ENCODE results near the gene FXR2. TPM values are rescaled to one million over a fixed set of nuclear protein-coding genes. Genes with fewer than 3 reads are reported as not detected.

The FXR2 gene
- total RNA-seq, 5 donors from 2014 or later (not counting 1 experiment from before 2014, with no cell fraction given): 25.4 to 44.7 (median 40.5) TPM

DNA sequence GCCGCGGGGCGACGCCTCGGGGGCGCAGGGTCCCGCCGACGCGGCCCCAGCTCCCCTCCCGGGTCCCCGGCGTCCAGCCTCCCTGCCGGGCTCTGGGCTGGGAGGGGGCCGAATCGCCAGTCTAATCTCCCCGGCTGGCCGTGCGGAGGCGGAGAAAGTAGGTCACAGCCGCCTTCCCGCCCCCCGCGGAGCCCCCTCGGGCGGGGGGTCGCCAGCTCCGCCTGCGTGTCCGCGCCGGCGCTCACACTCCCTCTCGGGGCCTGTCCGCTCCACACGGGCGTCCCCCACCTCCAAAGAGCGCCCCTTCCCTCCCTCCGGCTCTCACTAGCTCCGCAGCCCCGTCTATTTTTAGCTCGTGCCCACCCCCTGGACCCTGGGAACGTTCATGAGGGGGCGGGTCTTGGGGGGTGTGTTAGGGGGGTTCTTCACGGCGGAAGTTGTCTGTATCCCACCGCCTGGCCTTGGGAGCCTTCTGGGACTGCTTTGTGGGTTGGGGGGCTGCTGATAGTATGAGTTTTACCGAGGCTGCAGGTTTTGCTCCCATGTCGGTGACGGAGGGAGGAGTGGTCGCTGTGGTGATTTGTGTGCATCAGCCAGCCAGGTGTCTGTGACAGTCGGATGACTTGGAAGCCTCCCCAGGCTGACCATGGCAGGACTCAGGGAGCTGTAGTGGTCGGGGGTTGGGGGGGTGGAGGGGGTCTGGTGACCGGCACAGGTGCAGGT lies 37.1 kb upstream of the FXR2 start:
- H3K4me3 ChIP-seq (ENCODE audit: control insufficient read depth in 1 of 2, extremely low read depth in 1 of 2, low read length in 1 of 2): peak overlapping the region; percentile 31 to 73
- ChIA-PET POLR2A (no interaction called here), CTCF (interaction anchor here (0.6 to 3.4 kb wide), 2 partner anchors 36 to 459 kb away, joined by 3 to 22 read pairs; partner anchors contain the start of genes TP53 (in 1 of the 2) and WRAP53 (in 1 of the 2))
- peaks cover 12 to 25% (median 18%) of the 10 kb centered on the region in 3 donors for H3K4me1 Mint-ChIP-seq
- H3K36me3 ChIP-seq (ENCODE audit: control insufficient read depth in 2 of 2, extremely low read depth in 1 of 2, insufficient read depth in 1 of 2, low read length in 1 of 2): no peaks in the 10 kb centered on the region
- no peaks in the 10 kb centered on the region for H3K9me3 Mint-ChIP-seq
- no peak overlapping the region for H3K27ac Mint-ChIP-seq
- WGBS (ENCODE audit: insufficient coverage): 11% methylated on average over 41 of the region's 54 CpGs
- peaks cover 0 to 23% of the 10 kb centered on the region in 2 experiments for H3K4me1 ChIP-seq (ENCODE audit: control insufficient read depth in 1 of 2, extremely low read depth in 1 of 2, insufficient read depth in 2 of 2, low read length in 2 of 2)
- no peak overlapping the region for H3K27ac ChIP-seq (ENCODE audit: low read length)
- no peaks in the 10 kb centered on the region for H3K36me3 Mint-ChIP-seq
- no peak for ATAC-seq (replicated peaks in 1 of 4)
- peaks cover 0 to 65% of the 10 kb centered on the region in 2 experiments for H3K27me3 ChIP-seq (replicated peaks in 1 of 2; ENCODE audit: control insufficient read depth in 2 of 2, extremely low read depth in 1 of 2, insufficient read depth in 2 of 2, low read length in 1 of 2)
- DNase-seq: no peak
- H3K4me3 Mint-ChIP-seq: peak overlapping the region; percentile 52 to 88 (median 63)
- peaks cover 14 to 50% of the 10 kb centered on the region in 2 donors for H3K27me3 Mint-ChIP-seq
- no peaks in the 10 kb centered on the region for H3K9me3 ChIP-seq

DNA sequence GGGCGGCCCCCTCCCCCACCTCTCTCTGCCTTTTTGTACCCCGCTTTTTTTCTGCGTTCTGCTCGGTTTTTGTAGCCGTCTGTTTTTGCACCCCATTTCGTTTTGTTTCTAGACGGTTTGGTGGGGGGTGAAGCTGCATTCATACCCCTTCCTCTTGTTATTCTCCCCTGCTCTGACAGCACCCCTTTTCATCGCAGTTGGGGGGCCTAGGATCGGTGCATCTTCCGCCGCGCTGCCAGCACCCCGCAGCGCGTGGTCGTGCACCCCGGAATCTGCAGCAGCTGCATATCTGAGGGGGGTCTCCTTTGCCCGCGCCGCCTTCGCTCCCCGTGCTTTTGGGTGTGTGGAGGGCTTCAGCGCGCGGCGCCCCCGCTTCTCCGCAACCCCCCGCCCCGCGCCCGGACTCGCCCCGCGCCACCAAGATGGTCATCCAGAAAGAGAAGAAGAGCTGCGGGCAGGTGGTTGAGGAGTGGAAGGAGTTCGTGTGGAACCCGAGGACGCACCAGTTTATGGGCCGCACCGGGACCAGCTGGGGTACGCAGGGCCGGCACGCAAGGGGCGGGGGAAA lies 36.5 kb upstream of the FXR2 start:
- DNase-seq (peak in 1 of 35 experiments; percentile 17), ATAC-seq (replicated peaks in 1 of 4) (peak in 3 of 4 experiments; percentile 5 to 13 (median 12))
- under 1% methylated on average over 44 of the region's 45 CpGs for WGBS (ENCODE audit: insufficient coverage)
- H3K4me3 ChIP-seq (ENCODE audit: control insufficient read depth in 1 of 2, extremely low read depth in 1 of 2, low read length in 1 of 2): peak overlapping the region; percentile 31 to 73
- no peak overlapping the region for H3K27ac Mint-ChIP-seq
- CTCF ChIA-PET: interaction anchor here (0.5 to 3.4 kb wide), 10 partner anchors 11 to 614 kb away, joined by 3 to 22 read pairs (median 3); partner anchors contain the start of genes WRAP53 (in 2 of the 2), SAT2 (in 1 of the 2), TMEM256 (in 1 of the 2) and TP53 (in 1 of the 2)
- H3K9me3 Mint-ChIP-seq: no peaks in the 10 kb centered on the region
- POLR2A ChIA-PET: interaction anchor here in 1 of 2 donors (0.5 to 1.0 kb wide), 3 partner anchors 35 to 36 kb away, joined by 3 read pairs; partner anchors contain the start of gene TP53
- peaks cover 0 to 71% of the 10 kb centered on the region in 2 experiments for H3K27me3 ChIP-seq (replicated peaks in 1 of 2; ENCODE audit: control insufficient read depth in 2 of 2, extremely low read depth in 1 of 2, insufficient read depth in 2 of 2, low read length in 1 of 2)
- H3K27me3 Mint-ChIP-seq: peaks cover 18 to 56% of the 10 kb centered on the region in 2 donors
- peaks cover 12 to 25% (median 18%) of the 10 kb centered on the region in 3 donors for H3K4me1 Mint-ChIP-seq
- H3K9me3 ChIP-seq: no peaks in the 10 kb centered on the region
- H3K36me3 ChIP-seq (ENCODE audit: control insufficient read depth in 2 of 2, extremely low read depth in 1 of 2, insufficient read depth in 1 of 2, low read length in 1 of 2): no peaks in the 10 kb centered on the region
- H3K27ac ChIP-seq (ENCODE audit: low read length): no peak overlapping the region
- H3K4me3 Mint-ChIP-seq: peak overlapping the region; percentile 76 to 88 (median 79)
- H3K36me3 Mint-ChIP-seq: no peaks in the 10 kb centered on the region
- peaks cover 0 to 23% of the 10 kb centered on the region in 2 experiments for H3K4me1 ChIP-seq (ENCODE audit: control insufficient read depth in 1 of 2, extremely low read depth in 1 of 2, insufficient read depth in 2 of 2, low read length in 2 of 2)

DNA sequence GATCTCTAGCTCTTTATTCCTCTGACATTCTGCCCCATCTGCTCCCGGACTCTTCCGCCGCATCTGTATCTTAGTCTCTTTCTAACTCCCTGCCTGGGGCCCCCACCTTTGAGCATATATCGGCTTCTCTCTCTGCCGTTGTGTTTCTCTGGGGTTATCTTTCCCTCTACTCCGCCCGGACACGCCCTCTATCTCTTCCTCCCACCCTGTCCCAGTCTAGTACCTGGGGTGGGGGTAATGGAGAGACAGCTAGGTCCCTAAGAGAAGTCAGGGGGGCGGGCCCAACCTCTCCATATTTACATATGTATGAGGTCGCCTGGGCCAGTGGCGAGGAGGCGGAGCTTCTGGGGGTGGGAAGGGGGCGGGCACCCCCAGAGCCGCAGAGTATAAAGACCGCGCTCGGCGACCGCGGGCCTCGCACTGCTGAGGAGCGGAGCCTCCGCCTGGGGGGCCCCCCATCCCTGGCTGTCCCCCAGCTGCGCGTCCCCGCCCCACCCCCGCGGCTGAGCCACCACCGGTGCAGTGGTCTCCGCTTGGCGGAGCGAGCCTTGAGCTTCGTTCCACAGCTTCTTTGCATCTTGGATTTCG lies 35.9 kb upstream of the FXR2 start, which contains the start of gene ATP1B2:
Gene ATP1B2 (plus strand): TSS at position 418 of the 588 bp plus-strand sequence. CDS start 593 bp downstream, outside the sequence.
- H3K27me3 Mint-ChIP-seq: peaks cover 20 to 60% of the 10 kb centered on the region in 2 donors
- 1% methylated on average over 11 of the region's 34 CpGs for WGBS (ENCODE audit: insufficient coverage)
- H3K4me1 Mint-ChIP-seq: peaks cover 12 to 25% (median 18%) of the 10 kb centered on the region in 3 donors
- H3K9me3 Mint-ChIP-seq: no peaks in the 10 kb centered on the region
- Histone ChIP-seq H3K4me1 (ENCODE audit: control insufficient read depth in 1 of 2, extremely low read depth in 1 of 2, insufficient read depth in 2 of 2, low read length in 2 of 2) (peaks cover 0 to 23% of the 10 kb centered on the region in 2 experiments), H3K4me3 (ENCODE audit: control insufficient read depth in 1 of 2, extremely low read depth in 1 of 2, low read length in 1 of 2) (peak within 1 kb of the TSS; percentile 31 to 73), H3K9me3 (no peaks in the 10 kb centered on the region), H3K27me3 (replicated peaks in 1 of 2; ENCODE audit: control insufficient read depth in 2 of 2, extremely low read depth in 1 of 2, insufficient read depth in 2 of 2, low read length in 1 of 2) (peaks cover 0 to 72% of the 10 kb centered on the region in 2 experiments), H3K27ac (ENCODE audit: low read length) (no peak within 1 kb of the TSS), H3K36me3 (ENCODE audit: control insufficient read depth in 2 of 2, extremely low read depth in 1 of 2, insufficient read depth in 1 of 2, low read length in 1 of 2) (no peaks in the 10 kb centered on the region)
- CTCF ChIA-PET: interaction anchor here (0.5 to 3.4 kb wide), 13 partner anchors 11 to 614 kb away, joined by 3 to 22 read pairs (median 3); partner anchors contain the start of genes WRAP53 (in 2 of the 2), SAT2 (in 1 of the 2), TMEM256 (in 1 of the 2) and TP53 (in 1 of the 2)
- POLR2A ChIA-PET: interaction anchor here in 1 of 2 donors (0.5 to 1.0 kb wide), 7 partner anchors 16 to 615 kb away, joined by 3 to 6 read pairs (median 3); partner anchors contain the start of genes SAT2, SLC16A13 and TP53
- no peaks in the 10 kb centered on the region for H3K36me3 Mint-ChIP-seq
- DNase-seq (peak; percentile 39 to 85 (median 67)), ATAC-seq (replicated peaks in 1 of 4) (peak; percentile 90 to 94 (median 94))
- peak within 1 kb of the TSS in 1 of 2 donors; percentile 32 for H3K27ac Mint-ChIP-seq
- H3K4me3 Mint-ChIP-seq: peak within 1 kb of the TSS; percentile 79 to 88 (median 79)

DNA sequence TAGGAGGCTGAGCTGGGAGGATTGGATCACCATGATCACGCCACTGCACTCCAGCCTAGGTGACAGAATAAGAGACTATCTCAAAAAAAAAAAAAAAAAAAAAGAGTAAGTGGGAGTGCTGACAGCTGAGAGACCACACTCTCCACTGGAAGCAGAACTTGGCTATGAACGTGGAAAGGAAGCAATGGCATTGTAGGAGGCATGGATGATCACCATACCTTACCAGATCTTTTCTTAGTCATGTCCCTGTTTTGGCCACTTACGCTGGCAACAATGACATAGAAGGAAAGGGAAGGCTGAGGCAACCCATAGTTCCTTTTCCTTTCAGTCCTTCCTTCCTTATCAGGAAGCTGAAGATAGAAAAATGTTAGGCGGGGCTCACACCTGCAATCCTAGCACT lies 32.3 kb upstream of the FXR2 start:
- H3K9me3 ChIP-seq: no peaks in the 10 kb centered on the region
- H3K4me3 Mint-ChIP-seq: no peak overlapping the region
- CTCF ChIA-PET: interaction anchor here in 1 of 2 donors (0.7 kb wide), 1 partner anchor 665 kb away, joined by 3 read pairs; no protein-coding TSS in a partner anchor
- no peak overlapping the region for H3K4me3 ChIP-seq (ENCODE audit: control insufficient read depth in 1 of 2, extremely low read depth in 1 of 2, low read length in 1 of 2)
- peaks cover 0 to 66% of the 10 kb centered on the region in 2 experiments for H3K27me3 ChIP-seq (replicated peaks in 1 of 2; ENCODE audit: control insufficient read depth in 2 of 2, extremely low read depth in 1 of 2, insufficient read depth in 2 of 2, low read length in 1 of 2)
- H3K27me3 Mint-ChIP-seq: peaks cover 20 to 51% of the 10 kb centered on the region in 2 donors
- WGBS (ENCODE audit: insufficient coverage): 100% methylated on average over 1 of the region's 4 CpGs
- no peaks in the 10 kb centered on the region for H3K9me3 Mint-ChIP-seq
- H3K4me1 Mint-ChIP-seq: peaks cover 18 to 22% (median 18%) of the 10 kb centered on the region in 3 donors
- peaks cover 0 to 23% of the 10 kb centered on the region in 2 experiments for H3K4me1 ChIP-seq (ENCODE audit: control insufficient read depth in 1 of 2, extremely low read depth in 1 of 2, insufficient read depth in 2 of 2, low read length in 2 of 2)
- H3K27ac ChIP-seq (ENCODE audit: low read length): no peak overlapping the region
- H3K36me3 Mint-ChIP-seq: no peaks in the 10 kb centered on the region
- ATAC-seq (replicated peaks in 1 of 4): no peak
- no peak overlapping the region for H3K27ac Mint-ChIP-seq
- no peak for DNase-seq
- no peaks in the 10 kb centered on the region for H3K36me3 ChIP-seq (ENCODE audit: control insufficient read depth in 2 of 2, extremely low read depth in 1 of 2, insufficient read depth in 1 of 2, low read length in 1 of 2)
- POLR2A ChIA-PET: no interaction called here

DNA sequence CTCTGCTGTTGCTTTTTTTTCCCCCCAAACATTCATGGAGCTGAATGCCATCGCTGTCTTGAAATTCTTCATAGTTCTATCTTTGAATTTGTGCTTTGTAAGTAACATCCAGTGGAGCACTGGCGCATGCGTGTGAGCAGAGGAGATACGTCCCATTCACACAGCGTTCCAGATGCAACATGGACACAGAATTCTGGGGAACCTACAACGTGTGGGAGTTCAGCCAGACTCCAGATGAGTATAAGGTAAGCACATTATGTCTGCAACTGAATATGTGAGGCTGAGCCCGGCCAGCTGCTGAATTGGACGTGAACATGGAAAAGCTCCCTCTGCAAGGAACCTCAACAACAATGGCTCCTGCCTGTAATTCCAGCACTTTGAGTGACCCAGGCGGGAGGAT lies 31.8 kb upstream of the FXR2 start:
- no peak for ATAC-seq (replicated peaks in 1 of 4)
- Histone ChIP-seq H3K36me3 (ENCODE audit: control insufficient read depth in 2 of 2, extremely low read depth in 1 of 2, insufficient read depth in 1 of 2, low read length in 1 of 2) (no peaks in the 10 kb centered on the region), H3K4me1 (ENCODE audit: control insufficient read depth in 1 of 2, extremely low read depth in 1 of 2, insufficient read depth in 2 of 2, low read length in 2 of 2) (peaks cover 0 to 18% of the 10 kb centered on the region in 2 experiments), H3K4me3 (ENCODE audit: control insufficient read depth in 1 of 2, extremely low read depth in 1 of 2, low read length in 1 of 2) (no peak overlapping the region), H3K9me3 (no peaks in the 10 kb centered on the region), H3K27me3 (replicated peaks in 1 of 2; ENCODE audit: control insufficient read depth in 2 of 2, extremely low read depth in 1 of 2, insufficient read depth in 2 of 2, low read length in 1 of 2) (peaks cover 0 to 61% of the 10 kb centered on the region in 2 experiments), H3K27ac (ENCODE audit: low read length) (no peak overlapping the region)
- no peak overlapping the region for H3K4me3 Mint-ChIP-seq
- ChIA-PET CTCF (no interaction called here), POLR2A (no interaction called here)
- WGBS (ENCODE audit: insufficient coverage): 91% methylated on average over 5 of the region's 9 CpGs
- peaks cover 20 to 48% of the 10 kb centered on the region in 2 donors for H3K27me3 Mint-ChIP-seq
- H3K9me3 Mint-ChIP-seq: no peaks in the 10 kb centered on the region
- H3K4me1 Mint-ChIP-seq: peaks cover 18 to 23% (median 20%) of the 10 kb centered on the region in 3 donors
- DNase-seq: no peak
- H3K27ac Mint-ChIP-seq: no peak overlapping the region
- H3K36me3 Mint-ChIP-seq: no peaks in the 10 kb centered on the region

All from T-cell (primary cell).